Rectal smooth muscle tissue (tissue), 1 donor: ENCODE measurements around the gene MALT1.
"Not testable (repeated sequence)": the region's sequence is repeated elsewhere in the genome, so short reads cannot be mapped to it uniquely, and the experiment has no call there.

Experiments used
- H3K27ac ChIP-seq: one replicate; pipeline ENCODE4 v1.7.0; 2013; ENCODE audit warnings: low read depth, low read length, inconsistent platforms
- H3K27me3 ChIP-seq: one replicate; pipeline ENCODE4 v1.7.0; 2013; ENCODE audit warnings: low read length; ENCODE audit not compliant: control insufficient read depth, insufficient read depth
- H3K36me3 ChIP-seq: one replicate; pipeline ENCODE4 v1.7.0; 2013; ENCODE audit warnings: low read length; ENCODE audit not compliant: control insufficient read depth, insufficient read depth
- H3K4me1 ChIP-seq: one replicate; pipeline ENCODE4 v1.7.0; 2013; ENCODE audit warnings: low read length; ENCODE audit not compliant: control insufficient read depth, insufficient read depth
- H3K4me3 ChIP-seq: one replicate; pipeline ENCODE4 v1.7.0; 2013; ENCODE audit warnings: low read length
- H3K9ac ChIP-seq: one replicate; pipeline ENCODE4 v1.7.0; 2013; ENCODE audit warnings: low read length

Gene MALT1

GRCh38 chr18:58640428-58640805, 30.8 kb upstream of the MALT1 start:
- no peaks in the 10 kb centered on the region for H3K4me1 ChIP-seq
- no peak overlapping the region for H3K27ac ChIP-seq
- H3K36me3 ChIP-seq = no peaks in the 10 kb centered on the region

GRCh38 chr18:58640891-58641610, 30.2 kb upstream of the MALT1 start:
- Histone ChIP-seq H3K4me1 (no peaks in the 10 kb centered on the region), H3K36me3 (no peaks in the 10 kb centered on the region), H3K27ac (no peak overlapping the region), H3K4me3 (no peak overlapping the region), H3K27me3 (no peaks in the 10 kb centered on the region), H3K9ac (no peak overlapping the region)

More at GRCh38 chr18:58640428-58640805, 30.8 kb upstream of the MALT1 start:
- Histone ChIP-seq H3K4me3 (no peak overlapping the region), H3K9ac (no peak overlapping the region), H3K27me3 (no peaks in the 10 kb centered on the region)

- not testable (repeated sequence) for H3K27me3 ChIP-seq, H3K4me3 ChIP-seq, H3K27ac ChIP-seq, H3K9ac ChIP-seq, H3K36me3 ChIP-seq, H3K4me1 ChIP-seq
Observed at GRCh38 chr18:58643557-58643956, 27.7 kb upstream of the MALT1 start.

- H3K4me3 ChIP-seq = no peak overlapping the region
- no peaks in the 10 kb centered on the region for H3K27me3 ChIP-seq
- no peak overlapping the region for H3K9ac ChIP-seq
- H3K36me3 ChIP-seq = no peaks in the 10 kb centered on the region
- no peak overlapping the region for H3K27ac ChIP-seq
- H3K4me1 ChIP-seq = no peaks in the 10 kb centered on the region
Observed at GRCh38 chr18:58645398-58645797, 25.9 kb upstream of the MALT1 start.

- Histone ChIP-seq H3K36me3 (no peaks in the 10 kb centered on the region), H3K4me1 (no peaks in the 10 kb centered on the region), H3K4me3 (no peak overlapping the region), H3K9ac (no peak overlapping the region), H3K27ac (no peak overlapping the region), H3K27me3 (no peaks in the 10 kb centered on the region)
Observed at GRCh38 chr18:58646334-58646862, 24.9 kb upstream of the MALT1 start.

- H3K27ac ChIP-seq = no peak overlapping the region
- H3K4me3 ChIP-seq = no peak overlapping the region
- no peak overlapping the region for H3K9ac ChIP-seq
- no peaks in the 10 kb centered on the region for H3K36me3 ChIP-seq
- no peaks in the 10 kb centered on the region for H3K27me3 ChIP-seq
- no peaks in the 10 kb centered on the region for H3K4me1 ChIP-seq
Observed at GRCh38 chr18:58649966-58650816, 21.1 kb upstream of the MALT1 start.

- not testable (repeated sequence) for H3K27ac ChIP-seq, H3K4me1 ChIP-seq, H3K9ac ChIP-seq, H3K4me3 ChIP-seq, H3K27me3 ChIP-seq, H3K36me3 ChIP-seq
Observed at GRCh38 chr18:58650830-58651229, 20.4 kb upstream of the MALT1 start.

- H3K27me3 ChIP-seq, H3K36me3 ChIP-seq, H3K27ac ChIP-seq, H3K4me3 ChIP-seq, H3K4me1 ChIP-seq, H3K9ac ChIP-seq: not testable (repeated sequence)
Observed at GRCh38 chr18:58653144-58653722, 18.0 kb upstream of the MALT1 start.

GRCh38 chr18:58653814-58654509, 17.3 kb upstream of the MALT1 start:
- H3K4me1 ChIP-seq = no peaks in the 10 kb centered on the region
- H3K4me3 ChIP-seq = no peak overlapping the region
- H3K9ac ChIP-seq = no peak overlapping the region
- H3K27me3 ChIP-seq = no peaks in the 10 kb centered on the region
- H3K27ac ChIP-seq = no peak overlapping the region
- H3K36me3 ChIP-seq = no peaks in the 10 kb centered on the region

GRCh38 chr18:58654896-58655614, 16.2 kb upstream of the MALT1 start:
- Histone ChIP-seq H3K9ac (no peak overlapping the region), H3K4me3 (no peak overlapping the region), H3K27me3 (no peaks in the 10 kb centered on the region), H3K4me1 (no peaks in the 10 kb centered on the region), H3K27ac (no peak overlapping the region), H3K36me3 (no peaks in the 10 kb centered on the region)

GRCh38 chr18:58657081-58657480, 14.2 kb upstream of the MALT1 start:
- Histone ChIP-seq H3K27ac (no peak overlapping the region), H3K4me1 (no peaks in the 10 kb centered on the region), H3K36me3 (no peaks in the 10 kb centered on the region), H3K9ac (no peak overlapping the region), H3K27me3 (no peaks in the 10 kb centered on the region), H3K4me3 (no peak overlapping the region)
